Neural crest cell (in vitro differentiated cells): Measurements from ENCODE around the gene GPC6. TPM values are rescaled to one million over a fixed set of nuclear protein-coding genes. Genes with fewer than 3 reads are reported as not detected.

Source experiments
- DNase-seq: peaks from one replicate; pipeline ENCODE4 v3.0.0; 2021; ENCODE audit warnings: low read depth, mixed read lengths, low spot score
- H3K27ac Mint-ChIP-seq: one replicate; pipeline ENCODE4 v1.8.0; 2021; ENCODE audit warnings: mild to moderate bottlenecking, mixed read lengths; ENCODE audit not compliant: unreplicated experiment
- H3K27me3 Mint-ChIP-seq: 2 replicates; pipeline ENCODE4 v1.8.0; 2021; ENCODE audit warnings: low read depth, mild to moderate bottlenecking, mixed read lengths
- H3K36me3 Mint-ChIP-seq: 2 replicates; pipeline ENCODE4 v1.8.0; 2021; ENCODE audit warnings: low read depth, mild to moderate bottlenecking, mixed read lengths
- H3K4me1 Mint-ChIP-seq: 2 replicates; pipeline ENCODE4 v1.8.0; 2021; ENCODE audit warnings: mixed read lengths
- H3K4me3 Mint-ChIP-seq: one replicate; pipeline ENCODE4 v1.8.0; 2021; ENCODE audit warnings: mild to moderate bottlenecking, mixed read lengths
- H3K9me3 Mint-ChIP-seq: 2 replicates; pipeline ENCODE4 v1.8.0; 2021; ENCODE audit warnings: mixed read lengths
- total RNA-seq: library from RNA; stranded (reverse); gene quantifications from 2 replicates; pipeline ENCODE4 v1.2.1, GENCODE V29; 2021
- TF ChIP-seq, protein P1 (sequence below): fragments of 200-600 bp; sonication (generic); conservative IDR thresholded peaks from 2 replicates; pipeline ENCODE4 v1.5.0; 2021; ENCODE audit warnings: antibody characterized with exemption, mild to moderate bottlenecking

The GPC6 gene
- total RNA-seq, 1 donor from 2014 or later = 13.4 TPM

DNA sequence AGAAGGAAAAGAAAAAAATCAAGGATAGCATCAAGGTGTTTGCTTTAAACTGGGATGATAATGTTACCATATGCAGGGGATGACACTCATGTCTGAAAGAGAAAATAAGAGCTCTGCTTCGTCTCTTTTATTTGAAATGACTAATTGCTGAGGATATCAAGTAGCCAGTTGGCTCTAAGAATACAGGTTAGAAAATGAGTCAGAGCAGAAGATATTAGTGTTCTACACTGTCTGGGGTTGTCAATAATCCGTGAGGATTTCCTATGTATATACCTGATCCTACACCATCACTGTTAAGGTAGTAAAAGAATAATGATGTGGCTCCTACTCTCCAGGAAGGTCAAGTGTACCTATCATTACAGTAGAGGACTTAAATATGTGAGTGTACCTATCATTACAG lies 562.5 kb downstream of the GPC6 start:
- no peak for DNase-seq
- Mint-ChIP-seq H3K27ac (no peak overlapping the region), H3K36me3 (no peaks in the 10 kb centered on the region), H3K27me3 (peaks cover 6% of the 10 kb centered on the region), H3K4me3 (no peak overlapping the region), H3K9me3 (no peaks in the 10 kb centered on the region), H3K4me1 (peaks cover 6% of the 10 kb centered on the region)
- TF ChIP-seq, protein P1, sequence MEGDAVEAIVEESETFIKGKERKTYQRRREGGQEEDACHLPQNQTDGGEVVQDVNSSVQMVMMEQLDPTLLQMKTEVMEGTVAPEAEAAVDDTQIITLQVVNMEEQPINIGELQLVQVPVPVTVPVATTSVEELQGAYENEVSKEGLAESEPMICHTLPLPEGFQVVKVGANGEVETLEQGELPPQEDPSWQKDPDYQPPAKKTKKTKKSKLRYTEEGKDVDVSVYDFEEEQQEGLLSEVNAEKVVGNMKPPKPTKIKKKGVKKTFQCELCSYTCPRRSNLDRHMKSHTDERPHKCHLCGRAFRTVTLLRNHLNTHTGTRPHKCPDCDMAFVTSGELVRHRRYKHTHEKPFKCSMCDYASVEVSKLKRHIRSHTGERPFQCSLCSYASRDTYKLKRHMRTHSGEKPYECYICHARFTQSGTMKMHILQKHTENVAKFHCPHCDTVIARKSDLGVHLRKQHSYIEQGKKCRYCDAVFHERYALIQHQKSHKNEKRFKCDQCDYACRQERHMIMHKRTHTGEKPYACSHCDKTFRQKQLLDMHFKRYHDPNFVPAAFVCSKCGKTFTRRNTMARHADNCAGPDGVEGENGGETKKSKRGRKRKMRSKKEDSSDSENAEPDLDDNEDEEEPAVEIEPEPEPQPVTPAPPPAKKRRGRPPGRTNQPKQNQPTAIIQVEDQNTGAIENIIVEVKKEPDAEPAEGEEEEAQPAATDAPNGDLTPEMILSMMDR = no peak

DNA sequence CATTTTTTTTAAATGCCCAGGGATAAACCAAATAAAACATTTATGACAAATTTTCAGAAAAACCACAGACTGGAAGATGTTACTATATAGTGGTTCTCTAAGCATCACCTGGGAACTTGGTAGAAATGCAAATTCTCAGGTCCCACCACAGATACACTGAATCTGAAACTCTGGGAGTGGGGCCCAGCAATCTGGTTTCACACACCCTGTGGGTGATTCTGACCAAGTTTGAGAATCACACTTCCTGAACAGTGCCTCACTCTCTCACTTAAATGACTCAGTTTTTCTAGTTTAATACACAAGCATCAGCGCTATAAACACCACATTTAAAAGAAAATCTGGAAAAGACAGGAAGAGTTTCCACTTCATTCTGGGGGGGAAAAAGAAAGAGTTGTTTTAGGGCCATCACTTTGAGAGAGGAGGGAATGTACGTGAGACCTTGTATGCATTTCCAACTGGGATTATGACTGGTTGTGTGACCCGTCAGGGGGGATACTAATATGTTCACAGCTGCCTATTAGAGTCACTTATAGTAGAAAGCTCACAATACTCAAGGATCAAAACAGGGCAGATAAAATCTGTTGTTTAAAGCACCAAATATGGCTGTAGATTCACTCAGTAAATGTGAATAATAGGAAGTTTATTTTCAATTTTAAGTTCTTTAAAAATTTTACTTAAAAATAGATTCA lies 567.7 kb downstream of the GPC6 start:
- Mint-ChIP-seq H3K27me3 (peaks cover 6% of the 10 kb centered on the region), H3K27ac (no peak overlapping the region), H3K36me3 (no peaks in the 10 kb centered on the region), H3K4me1 (no peaks in the 10 kb centered on the region), H3K9me3 (peaks cover 2% of the 10 kb centered on the region), H3K4me3 (no peak overlapping the region)
- no peak for DNase-seq
- TF ChIP-seq, protein P1 = no peak

DNA sequence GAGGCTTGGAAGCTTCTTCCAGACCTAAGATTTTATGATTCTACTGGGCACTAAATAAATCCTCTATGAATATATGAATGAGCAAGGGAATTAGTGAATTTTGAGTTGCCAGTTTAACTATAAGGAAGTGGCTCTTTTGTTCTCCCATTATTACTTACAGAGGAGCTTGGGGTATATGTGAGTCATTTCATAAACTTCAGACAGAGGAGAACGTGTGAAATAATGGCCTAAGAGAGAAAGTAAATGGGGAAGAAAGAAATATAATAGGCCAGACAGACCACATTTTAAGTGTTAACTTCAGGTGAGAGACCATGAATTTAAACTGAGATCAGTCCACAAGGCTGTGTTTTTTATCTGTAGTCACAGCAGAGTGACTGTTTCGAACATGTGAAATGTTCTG lies 570.9 kb downstream of the GPC6 start:
- no peak for DNase-seq
- Mint-ChIP-seq H3K4me1 (peaks cover 5% of the 10 kb centered on the region), H3K36me3 (no peaks in the 10 kb centered on the region), H3K4me3 (no peak overlapping the region), H3K27ac (no peak overlapping the region), H3K9me3 (peaks cover 2% of the 10 kb centered on the region), H3K27me3 (no peaks in the 10 kb centered on the region)
- TF ChIP-seq, protein P1 = no peak

DNA sequence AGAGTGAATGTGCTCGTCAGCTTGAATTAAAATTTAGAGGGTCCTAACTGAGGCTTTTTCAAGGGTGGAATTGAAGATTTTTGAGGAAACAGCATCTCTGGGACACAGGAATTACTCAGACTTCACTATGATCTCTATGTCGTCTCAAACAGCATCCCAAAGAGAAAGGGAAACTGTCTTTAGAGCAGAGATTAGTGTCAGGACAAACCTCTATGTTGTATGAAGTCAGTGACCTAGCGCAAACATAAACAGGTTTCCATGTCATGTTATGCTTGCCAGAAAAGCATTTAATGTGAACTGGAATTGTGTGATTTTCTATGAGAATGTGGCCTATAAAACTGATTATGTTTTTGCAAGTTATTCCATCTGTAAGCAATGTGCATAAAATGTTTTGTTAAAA lies 573.7 kb downstream of the GPC6 start:
- Mint-ChIP-seq H3K4me1 (peaks cover 5% of the 10 kb centered on the region), H3K9me3 (peaks cover 4% of the 10 kb centered on the region), H3K4me3 (no peak overlapping the region), H3K27ac (no peak overlapping the region), H3K36me3 (no peaks in the 10 kb centered on the region), H3K27me3 (no peaks in the 10 kb centered on the region)
- no peak for DNase-seq
- TF ChIP-seq, protein P1 = no peak

DNA sequence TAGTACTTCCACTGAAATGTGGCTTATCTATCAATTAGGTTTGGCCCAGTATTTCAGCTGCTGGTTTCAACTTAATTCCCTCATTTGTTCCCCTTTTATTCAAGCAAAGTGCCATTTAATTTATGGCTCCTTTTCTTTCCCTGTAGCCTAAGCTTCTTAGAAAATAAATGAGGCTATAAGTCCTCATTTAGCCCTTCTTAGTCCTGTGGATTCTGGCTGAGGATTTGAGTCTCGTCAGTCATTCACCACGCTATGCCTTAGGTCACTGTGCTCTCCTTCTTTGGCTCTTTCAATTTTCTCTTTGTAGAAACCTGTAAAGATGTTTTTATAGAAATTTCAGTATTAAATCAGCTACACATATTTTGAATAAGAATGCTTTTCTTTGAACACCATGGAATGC lies 579.1 kb downstream of the GPC6 start:
- Mint-ChIP-seq H3K9me3 (peaks cover 4% of the 10 kb centered on the region), H3K4me3 (no peak overlapping the region), H3K36me3 (no peaks in the 10 kb centered on the region), H3K27ac (no peak overlapping the region), H3K27me3 (no peaks in the 10 kb centered on the region), H3K4me1 (peaks cover 26% of the 10 kb centered on the region)
- TF ChIP-seq, protein P1 = no peak
- DNase-seq = no peak
